ENCODE data around the gene AUTS2. TPM values are rescaled to one million over a fixed set of nuclear protein-coding genes. Genes with fewer than 3 reads are reported as not detected.

The AUTS2 gene
- total and polyA plus RNA-seq, 2 of the 8 experiments (the other 6 are each of a cell fraction or from before 2014, with no cell fraction given): 25.9 to 101 TPM

DNA sequence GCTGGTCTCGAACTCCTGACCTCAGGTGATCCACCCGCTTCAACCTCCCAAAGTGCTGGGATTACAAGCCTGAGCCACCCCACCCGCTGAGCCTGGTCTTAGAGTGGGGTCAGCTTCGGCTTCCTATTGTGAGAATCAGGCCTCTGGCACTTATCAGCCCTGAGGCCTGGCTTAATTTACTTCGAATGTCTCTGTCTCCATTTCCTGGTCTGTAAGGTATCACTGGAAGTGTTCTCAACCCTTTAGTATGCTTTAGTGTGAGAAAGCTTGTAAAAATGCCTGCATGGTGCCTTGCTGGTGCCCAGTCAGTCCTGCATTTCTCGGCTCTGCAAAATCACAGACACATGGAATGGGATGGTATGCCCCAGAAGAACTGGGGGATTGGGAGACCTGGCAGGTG, 862.3 kb downstream of the AUTS2 start (continued):
- TF ChIP-seq, protein P1, sequence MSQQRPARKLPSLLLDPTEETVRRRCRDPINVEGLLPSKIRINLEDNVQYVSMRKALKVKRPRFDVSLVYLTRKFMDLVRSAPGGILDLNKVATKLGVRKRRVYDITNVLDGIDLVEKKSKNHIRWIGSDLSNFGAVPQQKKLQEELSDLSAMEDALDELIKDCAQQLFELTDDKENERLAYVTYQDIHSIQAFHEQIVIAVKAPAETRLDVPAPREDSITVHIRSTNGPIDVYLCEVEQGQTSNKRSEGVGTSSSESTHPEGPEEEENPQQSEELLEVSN (IDR thresholded peaks at IDR 0.05): no peak
- TF ChIP-seq BACH1 (IDR thresholded peaks at IDR 0.05; ENCODE audit: low read length) (no peak), CEBPB (IDR thresholded peaks at IDR 0.05; ENCODE audit: low read depth, low read length) (no peak), RNF2 (IDR thresholded peaks at IDR 0.05; ENCODE audit: borderline replicate concordance, low read depth, low read length, missing control alignments, poor library complexity, severe bottlenecking) (no peak), GTF2F1 (IDR thresholded peaks at IDR 0.05; ENCODE audit: borderline replicate concordance, low read depth, low read length) (no peak), BCL11A (IDR thresholded peaks at IDR 0.05; ENCODE audit: low read depth in 2 of 2, low read length in 2 of 2) (no peak), JUN (IDR thresholded peaks at IDR 0.05; ENCODE audit: low read depth, low read length) (no peak)
